Smooth muscle cell (in vitro differentiated cells): ENCODE results near the gene MAPK8IP3. TPM values are rescaled to one million over a fixed set of nuclear protein-coding genes. Genes with fewer than 3 reads are reported as not detected.

Experiments used
- DNase-seq: peaks from one replicate; lab custom pipeline; 2025; ENCODE audit not compliant: unreplicated experiment; lab: John Stamatoyannopoulos, UW
- H2AFZ ChIP-seq: fragments of 200-600 bp; sonication (generic); 2 replicates; pipeline ENCODE4 v1.6.0; 2016; ENCODE audit warnings: antibody characterized with exemption, low read depth, mild to moderate bottlenecking
- H3F3A ChIP-seq: fragments of 200-600 bp; sonication (generic); 2 replicates; pipeline ENCODE4 v1.6.0; 2017; ENCODE audit warnings: antibody characterized with exemption, low read depth
- H3K27ac ChIP-seq: fragments of 200-600 bp; sonication (generic); 2 replicates; pipeline ENCODE4 v1.5.1; 2016; ENCODE audit warnings: low read depth, mild to moderate bottlenecking
- H3K27me3 ChIP-seq: fragments of 200-600 bp; sonication (generic); 2 replicates; pipeline ENCODE4 v1.6.1; 2016; ENCODE audit warnings: low read depth, mild to moderate bottlenecking
- H3K36me3 ChIP-seq: fragments of 200-600 bp; sonication (generic); 2 replicates; pipeline ENCODE4 v1.5.1; 2016; ENCODE audit warnings: low read depth
- H3K4me1 ChIP-seq: fragments of 200-600 bp; sonication (generic); 2 replicates; pipeline ENCODE4 v1.5.1; 2016; ENCODE audit warnings: low read depth
- H3K4me2 ChIP-seq: fragments of 200-600 bp; sonication (generic); 2 replicates; pipeline ENCODE4 v1.6.0; 2016; ENCODE audit warnings: mild to moderate bottlenecking
- H3K4me3 ChIP-seq: fragments of 200-600 bp; sonication (generic); 2 replicates; pipeline ENCODE4 v1.5.1; 2016; ENCODE audit warnings: mild to moderate bottlenecking
- H3K79me2 ChIP-seq: fragments of 200-600 bp; sonication (generic); 2 replicates; pipeline ENCODE4 v1.6.0; 2016; ENCODE audit warnings: low read depth, mild to moderate bottlenecking
- H3K9ac ChIP-seq: fragments of 200-600 bp; sonication (generic); 2 replicates; pipeline ENCODE4 v1.6.0; 2016; ENCODE audit warnings: low read depth
- H3K9me3 ChIP-seq: fragments of 200-600 bp; sonication (generic); replicated peaks from 2 replicates; pipeline ENCODE4 v1.5.1; 2016; ENCODE audit warnings: low read depth
- H4K20me1 ChIP-seq: fragments of 200-600 bp; sonication (generic); 2 replicates; pipeline ENCODE4 v1.6.0; 2016; ENCODE audit warnings: low read depth
- CTCF ChIP-seq: fragments of 200-600 bp; sonication (generic); IDR thresholded peaks from 2 replicates; pipeline ENCODE4 v1.5.1; 2017; ENCODE audit warnings: borderline replicate concordance, mild to moderate bottlenecking, antibody characterized with exemption; ENCODE audit not compliant: insufficient read depth, poor library complexity, severe bottlenecking
- WGBS: methylation state at CpG from one replicate; pipeline ENCODE4 v1.1.7; 2016; ENCODE audit warnings: low lambda C conversion rate; 5-methylcytosine and 5-hydroxymethylcytosine counted together
- polyA plus RNA-seq: library from polyadenylated mRNA; unstranded; fragments of >200 nt; fragmentation: Nextera tagmentation; extraction: Ambion mirVana; gene quantifications from 2 replicates; pipeline ENCODE4 v1.2.1, GENCODE V29; 2016
- total RNA-seq: library from RNA; depleted of rRNA; stranded (reverse); fragments of >200 nt; gene quantifications from 2 replicates; pipeline ENCODE4 v1.2.3, GENCODE V29; 2014

Gene MAPK8IP3
- total and polyA plus RNA-seq, 2 experiments from 2014 or later: 43.6 to 47.8 TPM

- no peaks in the 10 kb centered on the region for H3K36me3 ChIP-seq
- WGBS: over 99% methylated on average over 21 of the region's 21 CpGs
- no peaks in the 10 kb centered on the region for H3K79me2 ChIP-seq
- H3K4me2 ChIP-seq: no peak overlapping the region
- H3K9me3 ChIP-seq: no peaks in the 10 kb centered on the region
- H2AFZ ChIP-seq: no peak overlapping the region
- no peak overlapping the region for H3K4me3 ChIP-seq
- H3F3A ChIP-seq: no peaks in the 10 kb centered on the region
- peaks cover 5% of the 10 kb centered on the region for H4K20me1 ChIP-seq
- no peak for DNase-seq
- H3K4me1 ChIP-seq: no peaks in the 10 kb centered on the region
- H3K9ac ChIP-seq: no peak overlapping the region
- H3K27ac ChIP-seq: no peak overlapping the region
- H3K27me3 ChIP-seq: no peaks in the 10 kb centered on the region
- no peak for TF ChIP-seq CTCF
Observed at GRCh38 chr16:1759511-1759910, 53.5 kb downstream of the MAPK8IP3 start.

GRCh38 chr16:1760911-1761310 lies 54.9 kb downstream of the MAPK8IP3 start:
- no peak for TF ChIP-seq CTCF
- Histone ChIP-seq H3K36me3 (no peaks in the 10 kb centered on the region), H3K27ac (no peak overlapping the region), H3K27me3 (no peaks in the 10 kb centered on the region), H3K4me1 (no peaks in the 10 kb centered on the region), H4K20me1 (no peaks in the 10 kb centered on the region), H3K4me3 (no peak overlapping the region), H3K4me2 (no peak overlapping the region), H3K9me3 (no peaks in the 10 kb centered on the region), H2AFZ (no peak overlapping the region), H3K79me2 (no peaks in the 10 kb centered on the region), H3K9ac (no peak overlapping the region), H3F3A (no peaks in the 10 kb centered on the region)
- 98% methylated on average over 15 of the region's 15 CpGs for WGBS
- no peak for DNase-seq

GRCh38 chr16:1761751-1762150 lies 55.8 kb downstream of the MAPK8IP3 start:
- Histone ChIP-seq H3K27ac (no peak overlapping the region), H3K9ac (no peak overlapping the region), H3K79me2 (no peaks in the 10 kb centered on the region), H3K4me2 (no peak overlapping the region), H3K9me3 (no peaks in the 10 kb centered on the region), H3F3A (no peaks in the 10 kb centered on the region), H4K20me1 (no peaks in the 10 kb centered on the region), H3K27me3 (no peaks in the 10 kb centered on the region), H3K4me3 (no peak overlapping the region), H2AFZ (no peak overlapping the region), H3K4me1 (no peaks in the 10 kb centered on the region), H3K36me3 (no peaks in the 10 kb centered on the region)
- 97% methylated on average over 11 of the region's 15 CpGs for WGBS
- TF ChIP-seq CTCF: no peak
- no peak for DNase-seq

GRCh38 chr16:1762196-1762878 lies 56.3 kb downstream of the MAPK8IP3 start:
- Histone ChIP-seq H3K36me3 (no peaks in the 10 kb centered on the region), H4K20me1 (no peaks in the 10 kb centered on the region), H3K27ac (no peak overlapping the region), H3K9me3 (no peaks in the 10 kb centered on the region), H2AFZ (no peak overlapping the region), H3K4me2 (no peak overlapping the region), H3K4me1 (no peaks in the 10 kb centered on the region), H3K9ac (no peak overlapping the region), H3K27me3 (no peaks in the 10 kb centered on the region), H3K4me3 (no peak overlapping the region), H3K79me2 (no peaks in the 10 kb centered on the region), H3F3A (no peaks in the 10 kb centered on the region)
- no peak for TF ChIP-seq CTCF
- WGBS: 96% methylated on average over 30 of the region's 30 CpGs
- DNase-seq: no peak
